Nephron (organoid): Measurements from ENCODE around the gene HIF1AN.
"Not testable (repeated sequence)": the region's sequence is repeated elsewhere in the genome, so short reads cannot be mapped to it uniquely, and the experiment has no call there.

Experiments used
- H3K27ac Mint-ChIP-seq, 3 experiments: 2 replicates each; pipeline ENCODE4 v1.8.0; 2020; ENCODE audit warnings: mixed read lengths in 3 of 3, mild to moderate bottlenecking in 2 of 3, moderate library complexity in 1 of 3
- H3K27me3 Mint-ChIP-seq: 2 replicates; pipeline ENCODE4 v1.8.0; 2021; ENCODE audit warnings: low read depth, mild to moderate bottlenecking, moderate library complexity, mixed read lengths
- H3K36me3 Mint-ChIP-seq: 2 replicates; pipeline ENCODE4 v1.8.0; 2020; ENCODE audit warnings: low read depth, mixed read lengths
- H3K4me1 Mint-ChIP-seq: 2 replicates; pipeline ENCODE4 v1.8.0; 2020; ENCODE audit warnings: mixed read lengths
- H3K4me3 Mint-ChIP-seq, 3 experiments: 2 replicates each; pipeline ENCODE4 v1.8.0; 2020; ENCODE audit warnings: mild to moderate bottlenecking in 3 of 3, mixed read lengths in 3 of 3, moderate library complexity in 2 of 3
- H3K9me3 Mint-ChIP-seq: 2 replicates; pipeline ENCODE4 v1.8.0; 2020; ENCODE audit warnings: mixed read lengths
- TF ChIP-seq, protein P1 (sequence below), 3 experiments: fragments of 200-600 bp; sonication (generic); IDR thresholded peaks; one replicate each; pipeline ENCODE4 v1.5.0; 2021; ENCODE audit warnings: antibody characterized with exemption in 3 of 3; ENCODE audit not compliant: unreplicated experiment in 3 of 3

HIF1AN gene

DNA sequence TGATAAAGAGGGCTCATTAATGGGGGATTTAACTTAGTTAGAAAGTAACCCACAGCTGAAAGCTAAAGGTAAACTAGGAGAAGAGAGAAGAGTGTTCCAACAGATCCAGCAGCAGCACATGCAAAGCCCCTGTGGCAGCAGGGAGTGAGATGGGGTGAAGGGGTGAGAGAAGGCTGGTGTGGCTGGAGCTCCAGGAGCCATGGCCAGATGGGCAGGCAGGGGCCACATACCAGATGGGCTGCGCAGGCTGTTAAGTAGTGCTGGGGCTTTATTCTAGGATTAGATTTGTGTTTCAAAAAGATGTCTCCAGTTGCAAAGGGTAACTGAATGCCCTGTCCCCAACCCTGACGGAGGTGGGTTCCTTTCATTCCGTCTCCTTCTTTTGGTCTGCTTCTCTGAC lies 33.2 kb downstream of the HIF1AN start:
- H3K9me3 Mint-ChIP-seq: no peaks in the 10 kb centered on the region
- H3K4me3 Mint-ChIP-seq: no peak overlapping the region
- peaks cover 32% of the 10 kb centered on the region for H3K27me3 Mint-ChIP-seq
- H3K36me3 Mint-ChIP-seq: no peaks in the 10 kb centered on the region
- no peak overlapping the region for H3K27ac Mint-ChIP-seq
- no peaks in the 10 kb centered on the region for H3K4me1 Mint-ChIP-seq
- TF ChIP-seq, protein P1, sequence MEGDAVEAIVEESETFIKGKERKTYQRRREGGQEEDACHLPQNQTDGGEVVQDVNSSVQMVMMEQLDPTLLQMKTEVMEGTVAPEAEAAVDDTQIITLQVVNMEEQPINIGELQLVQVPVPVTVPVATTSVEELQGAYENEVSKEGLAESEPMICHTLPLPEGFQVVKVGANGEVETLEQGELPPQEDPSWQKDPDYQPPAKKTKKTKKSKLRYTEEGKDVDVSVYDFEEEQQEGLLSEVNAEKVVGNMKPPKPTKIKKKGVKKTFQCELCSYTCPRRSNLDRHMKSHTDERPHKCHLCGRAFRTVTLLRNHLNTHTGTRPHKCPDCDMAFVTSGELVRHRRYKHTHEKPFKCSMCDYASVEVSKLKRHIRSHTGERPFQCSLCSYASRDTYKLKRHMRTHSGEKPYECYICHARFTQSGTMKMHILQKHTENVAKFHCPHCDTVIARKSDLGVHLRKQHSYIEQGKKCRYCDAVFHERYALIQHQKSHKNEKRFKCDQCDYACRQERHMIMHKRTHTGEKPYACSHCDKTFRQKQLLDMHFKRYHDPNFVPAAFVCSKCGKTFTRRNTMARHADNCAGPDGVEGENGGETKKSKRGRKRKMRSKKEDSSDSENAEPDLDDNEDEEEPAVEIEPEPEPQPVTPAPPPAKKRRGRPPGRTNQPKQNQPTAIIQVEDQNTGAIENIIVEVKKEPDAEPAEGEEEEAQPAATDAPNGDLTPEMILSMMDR (IDR thresholded peaks at IDR 0.05; ENCODE audit: unreplicated experiment in 3 of 3): no peak

- H3K36me3 Mint-ChIP-seq: no peaks in the 10 kb centered on the region
- TF ChIP-seq, protein P1 (IDR thresholded peaks at IDR 0.05; ENCODE audit: unreplicated experiment in 3 of 3): peak; percentile 14 to 46 (median 24)
- peaks cover 27% of the 10 kb centered on the region for H3K27me3 Mint-ChIP-seq
- H3K27ac Mint-ChIP-seq: no peak overlapping the region
- H3K4me3 Mint-ChIP-seq: no peak overlapping the region
- H3K4me1 Mint-ChIP-seq: no peaks in the 10 kb centered on the region
- no peaks in the 10 kb centered on the region for H3K9me3 Mint-ChIP-seq
These were observed 34.1 kb downstream of the HIF1AN start for GRCh38 chr10:100569687-100570481.

DNA sequence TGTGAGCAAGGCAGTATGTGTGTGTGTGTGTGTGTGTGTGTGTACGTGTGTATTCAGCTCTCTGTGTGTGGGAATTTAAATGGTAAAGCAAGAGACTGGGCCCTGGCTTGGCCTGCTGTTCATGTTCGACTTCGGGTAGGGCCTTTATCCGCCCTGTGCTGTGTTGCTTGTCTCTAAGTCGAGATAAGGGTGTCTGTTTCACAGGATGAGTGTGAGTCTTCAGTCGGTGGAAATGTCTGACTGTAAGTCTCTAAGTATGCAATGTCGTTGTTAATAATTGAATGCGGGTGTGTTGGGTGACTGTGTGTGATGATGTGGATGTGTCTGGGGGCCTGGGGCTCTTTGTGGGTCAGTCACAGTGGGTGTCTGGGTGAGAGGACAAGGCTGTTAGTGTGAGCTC lies 34.8 kb downstream of the HIF1AN start:
- no peaks in the 10 kb centered on the region for H3K4me1 Mint-ChIP-seq
- no peak overlapping the region for H3K27ac Mint-ChIP-seq
- H3K9me3 Mint-ChIP-seq: no peaks in the 10 kb centered on the region
- no peaks in the 10 kb centered on the region for H3K36me3 Mint-ChIP-seq
- H3K4me3 Mint-ChIP-seq: no peak overlapping the region
- TF ChIP-seq, protein P1 (IDR thresholded peaks at IDR 0.05; ENCODE audit: unreplicated experiment in 3 of 3): no peak
- peaks cover 27% of the 10 kb centered on the region for H3K27me3 Mint-ChIP-seq

DNA sequence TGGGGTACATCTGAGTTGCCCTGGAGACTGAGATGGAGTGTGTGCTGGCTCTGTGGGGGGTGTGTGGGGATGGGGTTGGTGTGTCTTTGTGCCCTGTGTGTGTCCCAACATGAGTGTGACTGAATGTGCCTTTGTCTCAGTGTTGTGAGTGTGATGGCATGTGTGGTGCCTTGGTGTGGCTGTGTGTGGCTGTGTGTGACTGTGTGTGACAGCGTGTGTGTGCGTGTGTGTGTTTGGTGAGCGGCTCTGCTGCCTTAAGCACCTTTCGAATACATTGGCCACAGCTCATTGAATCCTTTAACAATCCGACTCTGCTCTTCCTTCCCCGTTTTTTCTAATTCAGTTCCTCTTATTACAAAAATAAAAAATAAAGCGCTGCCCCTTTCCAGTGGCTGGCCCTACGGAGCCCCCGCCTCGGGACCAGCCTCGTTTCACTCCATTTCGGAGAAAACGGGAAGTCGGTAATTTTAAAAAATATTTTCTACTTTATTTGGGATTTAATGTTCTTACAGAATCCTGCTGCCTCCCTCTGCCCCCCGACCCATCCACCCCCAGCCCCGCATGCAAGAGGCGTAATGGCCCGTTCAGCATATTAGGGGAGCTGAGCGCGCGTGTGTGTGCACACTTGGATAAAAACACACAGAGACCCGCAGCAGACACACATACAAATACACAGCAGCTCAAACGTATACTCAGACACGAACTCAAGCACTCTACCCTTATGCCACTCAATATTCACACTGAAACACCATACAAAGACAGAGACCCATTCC lies 35.5 kb downstream of the HIF1AN start:
- H3K27ac Mint-ChIP-seq: no peak overlapping the region
- H3K4me3 Mint-ChIP-seq: no peak overlapping the region
- no peaks in the 10 kb centered on the region for H3K36me3 Mint-ChIP-seq
- no peaks in the 10 kb centered on the region for H3K4me1 Mint-ChIP-seq
- TF ChIP-seq, protein P1 (IDR thresholded peaks at IDR 0.05; ENCODE audit: unreplicated experiment in 3 of 3): no peak
- peaks cover 22% of the 10 kb centered on the region for H3K27me3 Mint-ChIP-seq
- no peaks in the 10 kb centered on the region for H3K9me3 Mint-ChIP-seq

GRCh38 chr10:100575146-100575545 lies 39.4 kb downstream of the HIF1AN start:
- not testable (repeated sequence) for H3K36me3 Mint-ChIP-seq, H3K4me1 Mint-ChIP-seq, H3K27ac Mint-ChIP-seq, H3K4me3 Mint-ChIP-seq, H3K9me3 Mint-ChIP-seq
- peaks cover 44% of the 10 kb centered on the region for H3K27me3 Mint-ChIP-seq

DNA sequence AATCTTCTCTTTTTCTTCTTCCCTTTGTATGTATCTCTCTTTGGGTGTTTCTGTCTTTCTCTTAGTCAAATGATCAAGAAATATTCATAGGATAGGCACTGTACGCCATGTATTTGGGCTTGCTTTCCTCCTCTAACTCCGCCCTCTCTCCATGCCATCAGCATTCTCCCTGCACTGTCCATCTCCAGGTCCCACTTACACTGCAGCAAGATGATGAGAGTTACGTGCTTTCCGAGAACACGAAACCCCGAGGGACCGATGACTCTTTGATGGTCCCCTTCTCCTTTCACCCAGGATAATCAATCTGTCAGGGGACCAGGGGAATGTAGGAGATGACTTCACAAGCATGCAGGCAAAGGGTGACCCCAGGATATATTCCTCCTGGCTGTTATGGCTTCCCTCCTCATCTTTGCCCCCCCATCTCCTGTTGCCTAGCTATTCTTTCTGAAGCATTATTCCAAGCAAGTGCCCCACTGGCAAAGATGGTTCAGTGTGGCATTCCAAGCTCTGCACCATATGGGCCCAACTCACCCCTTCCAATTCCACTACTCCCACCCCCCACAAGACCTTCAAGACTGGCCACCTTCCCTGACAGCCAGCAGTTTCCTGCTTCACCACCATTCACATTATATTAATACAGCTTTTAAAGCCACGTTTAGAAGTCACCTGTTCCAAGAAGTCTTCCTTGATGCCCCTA lies 40.0 kb downstream of the HIF1AN start:
- no peaks in the 10 kb centered on the region for H3K4me1 Mint-ChIP-seq
- TF ChIP-seq, protein P1 (IDR thresholded peaks at IDR 0.05; ENCODE audit: unreplicated experiment in 3 of 3): no peak
- H3K9me3 Mint-ChIP-seq: no peaks in the 10 kb centered on the region
- no peaks in the 10 kb centered on the region for H3K36me3 Mint-ChIP-seq
- H3K27ac Mint-ChIP-seq: no peak overlapping the region
- peaks cover 47% of the 10 kb centered on the region for H3K27me3 Mint-ChIP-seq
- H3K4me3 Mint-ChIP-seq: no peak overlapping the region
